Sigmoid colon (tissue), 7 donors: Measurements from ENCODE around the gene KLHL26. TPM values are rescaled to one million over a fixed set of nuclear protein-coding genes. Genes with fewer than 3 reads are reported as not detected.

Experiments
- DNase-seq: peaks from one replicate; pipeline ENCODE4 v3.0.0-alpha.2; 2019
- H3K27ac ChIP-seq, 4 donors: fragments of 200-600 bp; sonication (generic); one replicate each; pipeline ENCODE4 v1.5.1; 2016 to 2019; ENCODE audit warnings: mild to moderate bottlenecking in 1 of 4
- H3K27me3 ChIP-seq, 3 donors: fragments of 200-600 bp; sonication (generic); one replicate each; pipeline ENCODE4 v1.5.1; 2019; ENCODE audit warnings: mild to moderate bottlenecking in 1 of 3
- H3K36me3 ChIP-seq, 4 donors: fragments of 200-600 bp; sonication (generic); one replicate each; pipeline ENCODE4 v1.5.1; 2016 to 2019
- H3K4me1 ChIP-seq, 4 donors: fragments of 200-600 bp; sonication (generic); one replicate each; pipeline ENCODE4 v1.5.1; 2017 to 2019
- H3K4me3 ChIP-seq, 4 donors: fragments of 200-600 bp; sonication (generic); one replicate each; pipeline ENCODE4 v1.5.1; 2017 to 2019; ENCODE audit warnings: mild to moderate bottlenecking in 2 of 4, moderate library complexity in 1 of 4
- H3K9me3 ChIP-seq, 4 donors: fragments of 200-600 bp in 3 of 4; sonication (generic) in 3 of 4; one replicate each; pipeline versions ENCODE4 v1.5.1 to v1.6.1; 2013 to 2019
- CTCF ChIP-seq, 4 experiments: fragments of 450-650 bp in 3 of 4; fragments of 200-600 bp in 1 of 4; IDR thresholded peaks; one replicate each; pipeline ENCODE4 v1.5.1; 2016 to 2019; ENCODE audit warnings: antibody characterized with exemption in 4 of 4, mild to moderate bottlenecking in 3 of 4, moderate library complexity in 2 of 4
- EP300 ChIP-seq, 4 donors: sonication (generic); formaldehyde crosslinking; IDR thresholded peaks; one replicate each; pipeline ENCODE4 v1.6.1; 2017; ENCODE audit warnings: antibody characterized with exemption in 4 of 4
- POLR2A ChIP-seq, 2 donors: fragments of 450-650 bp; IDR thresholded peaks; one replicate each; pipeline ENCODE4 v1.6.1; 2016; ENCODE audit warnings: antibody characterized with exemption in 2 of 2, mild to moderate bottlenecking in 2 of 2, moderate library complexity in 2 of 2
- POLR2AphosphoS5 ChIP-seq, 4 donors: sonication (generic); formaldehyde crosslinking; IDR thresholded peaks; one replicate each; pipeline ENCODE4 v1.6.1; 2017; ENCODE audit warnings: antibody characterized with exemption in 4 of 4
- WGBS, 2 donors: extraction: QIAGEN DNeasy Blood & Tissue Kit; methylation state at CpG; one replicate each; pipeline ENCODE4 v1.1.7; 2013; 5-methylcytosine and 5-hydroxymethylcytosine counted together
- intact Hi-C: fragments of 100-400 bp; cut with DNase I; formaldehyde crosslinking; loops from one replicate; pipeline ENCODE4 v1.15.1; 2023
- polyA plus RNA-seq, 3 donors: library from polyadenylated mRNA; stranded (reverse); fragments of 200-250 nt; gene quantifications; one replicate each; pipeline ENCODE4 v1.2.3, GENCODE V29; 2013
- total RNA-seq, 4 donors: library from RNA; depleted of rRNA; stranded (reverse); fragments of >200 nt; gene quantifications; one replicate each; pipeline ENCODE4 v1.1.0, GENCODE V29; 2016
- donor health status: healthy with polysubstance abuse.
- donor health status: Bipolar disorder and iron deficiency.
- donor health status: healthy.

KLHL26 gene
- total and polyA plus RNA-seq, 7 donors = 1.6 to 8.3 (median 4.8) TPM

DNA sequence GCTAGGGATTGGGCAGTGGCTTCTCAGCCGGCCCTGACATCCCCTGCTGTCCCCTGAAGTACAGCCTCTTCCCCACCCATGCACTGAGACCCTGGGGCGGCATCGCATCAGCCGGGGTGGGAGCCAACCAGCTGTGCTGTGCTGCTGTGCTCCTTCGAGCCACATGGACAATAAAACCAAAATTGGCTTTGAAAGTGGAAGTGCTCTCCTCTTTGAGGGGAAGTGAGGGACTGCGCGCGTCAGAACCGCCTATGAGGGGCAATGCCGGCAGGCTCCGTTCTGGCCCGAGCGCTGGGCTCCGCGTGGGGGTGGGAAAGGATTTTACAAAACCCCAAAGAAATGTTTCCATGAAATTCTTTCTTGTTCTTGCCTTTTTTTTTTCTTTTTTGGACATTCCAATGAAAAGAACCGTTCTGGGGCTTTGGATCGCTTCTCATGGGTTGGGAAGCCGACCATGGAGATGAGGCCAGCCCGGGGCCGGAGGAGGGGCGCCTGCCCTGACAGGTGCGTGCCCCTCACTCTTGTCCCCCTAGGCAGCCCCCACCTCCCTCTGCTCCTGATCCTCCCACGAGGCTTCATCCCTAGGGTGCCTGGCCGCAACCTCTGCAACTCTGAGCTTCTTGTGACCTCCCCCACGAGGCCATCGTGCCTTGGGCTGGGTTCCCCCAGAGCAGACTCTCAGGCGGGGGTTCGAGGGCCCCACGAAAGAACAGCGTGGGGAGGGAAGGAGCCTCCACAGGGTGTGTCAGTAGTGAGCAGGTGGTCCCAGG is 22.6 kb downstream of the KLHL26 start:
- no peaks in the 10 kb centered on the region for H3K27me3 ChIP-seq
- peaks cover 0 to 61% (median 49%) of the 10 kb centered on the region in 4 donors for H3K4me1 ChIP-seq
- H3K9me3 ChIP-seq = no peaks in the 10 kb centered on the region
- DNase-seq = no peak
- H3K27ac ChIP-seq = peak overlapping the region; percentile 60 to 84 (median 68)
- intact Hi-C loops = loop anchor here (10.0 kb wide), 1 partner anchor 195 kb away; no protein-coding TSS in a partner anchor
- H3K36me3 ChIP-seq = peaks cover 0 to 4% (median 0%) of the 10 kb centered on the region in 4 donors
- WGBS, 2 donors = 61 to 78% methylated on average over 30 of the region's 30 CpGs
- TF ChIP-seq POLR2AphosphoS5 (IDR thresholded peaks at IDR 0.05) = peak in 2 of 4 donors; percentile 20 to 66
- TF ChIP-seq POLR2A (IDR thresholded peaks at IDR 0.05) = no peak
- TF ChIP-seq EP300 (IDR thresholded peaks at IDR 0.05) = no peak
- no peak for TF ChIP-seq CTCF (IDR thresholded peaks at IDR 0.05)
- H3K4me3 ChIP-seq = no peak overlapping the region

DNA sequence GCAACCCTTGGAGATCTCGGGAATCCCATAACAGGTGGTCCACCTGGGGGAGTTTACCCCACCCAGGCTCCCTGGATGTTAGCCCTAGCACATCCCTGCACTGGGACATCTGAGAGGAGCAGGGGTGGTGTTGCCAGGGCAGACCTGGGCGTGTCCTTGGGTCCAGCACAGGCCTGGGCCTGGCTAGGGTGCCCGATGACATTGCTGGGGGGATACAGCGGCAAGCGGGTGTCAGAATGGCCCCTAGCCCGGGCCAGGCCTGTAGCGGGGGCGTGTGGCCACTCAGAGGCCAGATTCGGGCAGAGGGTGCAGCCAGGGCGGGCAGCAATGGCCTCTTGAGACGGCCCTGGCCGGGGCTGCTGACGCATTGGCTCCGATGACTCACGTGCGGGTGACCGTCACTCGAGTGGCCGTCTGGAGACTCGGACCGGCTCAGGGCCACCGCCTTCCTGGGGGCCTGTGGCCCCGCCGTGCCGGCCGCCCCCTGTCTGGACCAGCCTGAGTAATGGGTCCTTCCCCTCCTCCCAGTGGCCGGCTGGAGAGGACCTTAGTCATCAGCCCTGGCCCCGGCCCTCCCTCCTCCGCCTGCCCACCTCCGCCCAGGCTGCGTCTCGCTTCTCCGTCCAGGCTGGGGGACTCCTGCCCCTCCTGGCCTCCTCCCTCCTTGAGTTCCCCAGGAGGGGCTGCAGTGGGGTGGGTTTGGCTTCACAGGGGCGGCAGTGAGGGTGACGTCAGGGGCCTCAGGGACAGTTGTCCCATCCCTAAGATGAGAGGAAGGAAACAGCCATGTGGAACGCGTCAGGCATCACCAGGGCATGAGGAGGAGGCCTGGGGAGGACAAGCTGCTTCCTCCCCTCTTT is 23.5 kb downstream of the KLHL26 start:
- intact Hi-C loops = no loop called here
- peak overlapping the region; percentile 60 to 84 (median 68) for H3K27ac ChIP-seq
- 88 to 91% methylated on average over 37 of the region's 37 CpGs for WGBS, 2 donors
- H3K36me3 ChIP-seq = peaks cover 0 to 12% (median 0%) of the 10 kb centered on the region in 4 donors
- H3K4me1 ChIP-seq = peaks cover 0 to 63% (median 51%) of the 10 kb centered on the region in 4 donors
- TF ChIP-seq POLR2A (IDR thresholded peaks at IDR 0.05) (no peak), CTCF (IDR thresholded peaks at IDR 0.05) (no peak), POLR2AphosphoS5 (IDR thresholded peaks at IDR 0.05) (peak in 2 of 4 donors; percentile 14 to 57), EP300 (IDR thresholded peaks at IDR 0.05) (peak in 1 of 4 donors; percentile 11)
- no peaks in the 10 kb centered on the region for H3K9me3 ChIP-seq
- no peaks in the 10 kb centered on the region for H3K27me3 ChIP-seq
- no peak overlapping the region for H3K4me3 ChIP-seq
- peak; percentile 83 for DNase-seq

- H3K4me3 ChIP-seq = no peak overlapping the region
- intact Hi-C loops = no loop called here
- WGBS, 2 donors = 92% methylated on average over 10 of the region's 10 CpGs
Measured at GRCh38 chr19:18660939-18661670, 24.3 kb downstream of the KLHL26 start.

More at GRCh38 chr19:18660939-18661670, 24.3 kb downstream of the KLHL26 start:
- Histone ChIP-seq H3K9me3 (no peaks in the 10 kb centered on the region), H3K36me3 (peaks cover 0 to 12% (median 0%) of the 10 kb centered on the region in 4 donors), H3K27me3 (no peaks in the 10 kb centered on the region), H3K4me1 (peaks cover 0 to 72% (median 60%) of the 10 kb centered on the region in 4 donors), H3K27ac (peak overlapping the region; percentile 60 to 84 (median 68))
- DNase-seq = no peak
- no peak for TF ChIP-seq POLR2A (IDR thresholded peaks at IDR 0.05)
- TF ChIP-seq CTCF (IDR thresholded peaks at IDR 0.05) = no peak
- TF ChIP-seq EP300 (IDR thresholded peaks at IDR 0.05) = no peak
- no peak for TF ChIP-seq POLR2AphosphoS5 (IDR thresholded peaks at IDR 0.05)
